ENCODE results near the gene ANKRD33B. TPM values are rescaled to one million over a fixed set of nuclear protein-coding genes. Genes with fewer than 3 reads are reported as not detected.

Gene ANKRD33B
- total RNA-seq, 4 donors from 2014 or later, result 5.6 to 10.7 (median 8.2) TPM

DNA sequence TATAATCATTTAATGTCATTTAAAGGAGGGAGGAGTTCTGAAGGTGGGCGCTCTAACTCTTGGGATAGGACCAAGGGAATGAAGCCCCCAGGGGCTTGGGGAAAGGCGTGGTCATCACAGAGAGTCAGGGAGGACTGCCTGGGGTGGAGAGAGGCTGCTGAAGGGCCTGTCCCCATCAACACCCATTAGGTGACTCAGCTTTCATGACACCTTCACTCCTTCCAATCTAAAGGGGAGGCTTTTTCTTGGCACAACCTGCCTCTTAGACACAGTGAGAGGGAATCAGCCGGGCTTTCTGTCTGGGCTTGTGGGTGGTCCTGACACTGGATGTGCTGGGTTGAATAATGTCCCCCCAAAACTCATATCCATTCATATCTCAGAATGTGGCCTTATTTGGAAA is 31.4 kb upstream of the ANKRD33B start:
- TF ChIP-seq, protein P1, sequence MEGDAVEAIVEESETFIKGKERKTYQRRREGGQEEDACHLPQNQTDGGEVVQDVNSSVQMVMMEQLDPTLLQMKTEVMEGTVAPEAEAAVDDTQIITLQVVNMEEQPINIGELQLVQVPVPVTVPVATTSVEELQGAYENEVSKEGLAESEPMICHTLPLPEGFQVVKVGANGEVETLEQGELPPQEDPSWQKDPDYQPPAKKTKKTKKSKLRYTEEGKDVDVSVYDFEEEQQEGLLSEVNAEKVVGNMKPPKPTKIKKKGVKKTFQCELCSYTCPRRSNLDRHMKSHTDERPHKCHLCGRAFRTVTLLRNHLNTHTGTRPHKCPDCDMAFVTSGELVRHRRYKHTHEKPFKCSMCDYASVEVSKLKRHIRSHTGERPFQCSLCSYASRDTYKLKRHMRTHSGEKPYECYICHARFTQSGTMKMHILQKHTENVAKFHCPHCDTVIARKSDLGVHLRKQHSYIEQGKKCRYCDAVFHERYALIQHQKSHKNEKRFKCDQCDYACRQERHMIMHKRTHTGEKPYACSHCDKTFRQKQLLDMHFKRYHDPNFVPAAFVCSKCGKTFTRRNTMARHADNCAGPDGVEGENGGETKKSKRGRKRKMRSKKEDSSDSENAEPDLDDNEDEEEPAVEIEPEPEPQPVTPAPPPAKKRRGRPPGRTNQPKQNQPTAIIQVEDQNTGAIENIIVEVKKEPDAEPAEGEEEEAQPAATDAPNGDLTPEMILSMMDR (IDR thresholded peaks at IDR 0.05; ENCODE audit: low read depth), result no peak

DNA sequence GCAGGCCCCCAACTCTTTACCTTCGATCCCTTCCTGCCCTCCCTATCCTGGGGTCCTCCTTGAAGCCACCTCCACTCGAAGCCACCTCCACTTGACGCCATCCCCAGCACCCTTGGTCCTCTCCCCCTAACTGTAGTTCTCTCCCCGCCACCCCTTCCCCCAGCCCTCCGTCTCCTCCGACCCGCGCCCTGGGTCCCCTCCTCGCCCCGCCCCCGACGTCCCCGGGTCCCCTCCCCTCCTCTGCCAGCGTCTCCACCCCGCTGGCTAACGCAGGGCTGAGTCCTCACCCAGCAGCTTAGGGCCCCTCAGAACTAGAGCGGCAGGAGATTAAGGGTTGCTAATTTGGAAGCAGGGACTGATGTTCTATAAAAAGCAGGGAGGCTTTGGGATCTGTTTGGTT is 30.6 kb upstream of the ANKRD33B start:
- TF ChIP-seq, protein P1 (IDR thresholded peaks at IDR 0.05; ENCODE audit: low read depth), result no peak

DNA sequence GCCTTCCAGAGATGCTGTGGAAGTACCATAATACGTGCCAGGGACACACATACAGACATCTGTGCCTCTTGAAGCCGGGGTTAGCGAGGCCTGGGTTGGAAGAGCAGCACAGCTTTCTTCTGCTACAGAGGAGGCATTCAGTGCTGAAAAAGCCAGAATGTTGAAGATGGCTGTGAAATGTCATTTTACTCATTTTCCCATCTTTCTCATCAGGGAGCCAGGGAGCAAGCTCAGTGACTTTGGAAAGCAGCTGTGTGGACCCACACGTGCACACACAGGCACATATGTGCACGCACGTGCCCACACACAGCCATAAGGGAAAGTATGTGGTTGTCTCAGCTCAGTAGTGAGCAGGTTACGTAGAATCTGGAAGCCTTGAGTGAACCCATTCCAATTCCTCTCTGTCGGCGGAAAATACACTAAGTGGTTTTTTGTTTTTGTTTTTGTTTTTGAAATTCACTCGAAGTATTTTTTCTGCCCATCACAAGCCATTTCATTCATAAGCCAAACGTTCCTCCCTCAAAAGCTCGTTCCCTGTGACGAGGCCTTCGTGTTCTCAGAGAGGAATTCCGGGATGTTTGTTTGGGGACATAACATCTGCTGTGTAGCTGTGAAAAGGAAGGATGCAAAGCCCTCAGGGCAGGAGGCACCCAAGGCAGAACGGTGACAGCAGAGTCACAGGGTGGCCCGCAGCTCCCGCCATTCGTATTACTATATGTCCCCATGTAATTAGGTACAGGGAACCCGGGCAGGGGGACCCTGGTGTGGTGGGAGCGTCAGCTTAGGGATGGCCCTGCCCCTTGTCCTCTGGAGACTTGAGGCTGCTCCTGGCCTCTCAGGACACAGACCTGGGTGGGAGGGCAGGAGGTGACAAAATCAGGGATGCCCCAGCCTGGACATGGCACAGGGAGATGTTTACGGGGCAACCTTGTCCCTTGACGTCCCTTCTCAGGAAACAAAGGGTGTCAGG is 29.0 kb upstream of the ANKRD33B start:
- TF ChIP-seq, protein P1 (IDR thresholded peaks at IDR 0.05; ENCODE audit: low read depth), result no peak

DNA sequence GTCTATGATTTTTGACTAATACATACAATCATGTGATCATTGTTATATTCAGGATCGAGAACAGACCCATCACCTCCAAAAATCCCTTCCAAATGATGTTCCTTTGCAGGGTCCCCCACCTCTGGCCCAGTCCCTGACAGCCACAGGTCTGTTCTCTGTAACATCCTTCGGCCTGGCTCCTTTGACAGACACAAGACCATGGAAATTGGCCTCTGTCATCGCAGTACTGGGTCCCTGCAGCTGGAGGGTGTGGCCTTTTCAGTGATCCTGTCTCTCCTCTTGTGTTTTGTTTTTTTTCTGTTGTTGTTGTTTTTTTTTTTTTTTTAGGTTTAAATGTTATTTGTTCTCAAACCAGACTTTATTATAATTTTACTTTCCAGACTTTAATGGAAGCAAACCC is 27.4 kb upstream of the ANKRD33B start:
- TF ChIP-seq, protein P1 (IDR thresholded peaks at IDR 0.05; ENCODE audit: low read depth), result no peak

DNA sequence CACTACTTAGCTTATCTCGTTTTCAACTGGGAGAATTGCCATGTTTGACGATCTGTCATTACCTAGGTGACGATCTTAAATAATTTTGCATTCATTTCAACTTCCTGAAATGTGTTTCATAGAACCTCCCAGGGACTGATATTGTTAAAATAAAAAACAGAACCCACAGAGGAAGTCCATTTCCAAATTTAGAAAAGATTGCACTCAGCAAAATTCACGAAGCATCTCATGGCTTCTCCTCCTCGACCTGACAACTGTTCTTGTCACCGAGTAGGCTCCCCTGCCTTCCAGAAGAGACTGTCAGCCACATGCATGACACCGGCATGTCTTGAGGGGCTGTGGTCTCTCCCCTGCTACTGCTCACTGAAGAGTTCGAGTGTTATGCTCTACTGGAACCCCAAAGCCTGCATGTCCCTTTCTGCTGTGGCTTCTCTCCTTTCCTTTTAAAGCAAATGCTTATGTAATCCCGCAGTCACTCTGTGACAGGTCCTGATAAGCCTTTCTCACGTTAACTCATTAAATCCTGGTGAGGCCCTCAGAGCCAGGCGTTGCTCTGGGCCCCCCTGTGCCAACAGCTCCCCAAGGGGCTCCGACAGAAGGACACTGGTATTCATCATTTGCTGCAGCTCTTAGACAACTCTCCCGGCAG is 26.8 kb upstream of the ANKRD33B start:
- TF ChIP-seq, protein P1 (IDR thresholded peaks at IDR 0.05; ENCODE audit: low read depth), result no peak

DNA sequence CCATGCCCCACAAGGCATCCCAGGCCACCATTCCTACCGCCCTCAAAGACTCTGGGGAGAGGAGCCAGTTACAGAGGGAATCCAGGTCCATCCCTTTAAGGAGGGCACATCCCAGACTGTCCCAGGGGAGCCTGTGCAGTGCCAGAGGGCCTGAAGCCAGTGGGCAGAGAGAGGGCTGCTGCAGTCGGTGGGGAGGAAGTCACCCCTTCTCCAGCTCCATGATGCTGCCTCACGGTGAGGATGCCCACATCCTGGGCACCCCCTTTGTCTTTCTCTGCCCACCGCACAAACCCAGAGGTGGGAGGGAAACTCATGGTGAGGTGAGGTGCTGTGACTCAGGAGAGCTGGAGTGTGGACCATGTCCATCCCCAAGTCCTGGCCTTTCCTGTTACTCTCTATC is 26.2 kb upstream of the ANKRD33B start:
- TF ChIP-seq, protein P1 (IDR thresholded peaks at IDR 0.05; ENCODE audit: low read depth), result no peak

DNA sequence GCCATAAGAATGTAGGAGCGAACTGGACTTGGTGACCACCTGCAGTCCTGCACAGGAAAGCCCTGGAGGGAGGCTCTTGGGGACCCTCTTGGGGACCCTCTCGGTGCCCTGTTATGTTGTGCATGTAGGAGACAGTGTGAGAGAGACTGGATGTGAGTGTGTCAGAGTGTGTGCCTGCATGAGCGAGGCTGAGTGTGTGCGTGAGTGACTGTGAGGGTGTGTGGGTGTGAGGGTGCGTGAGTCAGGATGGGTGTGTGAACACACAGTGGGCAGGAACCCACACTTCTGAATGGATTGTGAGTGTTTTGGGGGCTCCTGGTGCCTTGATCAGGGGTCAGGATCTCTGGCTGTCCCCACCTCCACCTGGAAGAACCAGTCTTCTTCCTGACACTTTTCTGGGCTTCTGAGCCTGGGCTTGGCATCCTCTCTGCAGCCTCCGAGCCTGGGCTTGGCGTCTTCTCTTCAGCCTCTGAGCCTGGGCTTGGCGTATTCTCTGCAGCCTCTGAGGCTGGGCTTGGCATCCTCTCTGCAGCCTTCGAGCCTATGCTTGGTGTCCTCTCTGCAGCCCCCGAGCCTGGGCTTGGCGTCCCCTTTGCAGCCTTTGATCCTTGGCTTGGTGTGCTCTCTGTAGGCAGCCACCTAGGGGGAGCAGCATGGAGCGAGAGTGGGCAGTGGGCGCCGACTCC is 25.6 kb upstream of the ANKRD33B start:
- TF ChIP-seq, protein P1 (IDR thresholded peaks at IDR 0.05; ENCODE audit: low read depth), result no peak

Measured in subcutaneous adipose tissue (tissue), 4 donors.